ENCODE measurements around the gene KREMEN2.

KREMEN2 gene

DNA sequence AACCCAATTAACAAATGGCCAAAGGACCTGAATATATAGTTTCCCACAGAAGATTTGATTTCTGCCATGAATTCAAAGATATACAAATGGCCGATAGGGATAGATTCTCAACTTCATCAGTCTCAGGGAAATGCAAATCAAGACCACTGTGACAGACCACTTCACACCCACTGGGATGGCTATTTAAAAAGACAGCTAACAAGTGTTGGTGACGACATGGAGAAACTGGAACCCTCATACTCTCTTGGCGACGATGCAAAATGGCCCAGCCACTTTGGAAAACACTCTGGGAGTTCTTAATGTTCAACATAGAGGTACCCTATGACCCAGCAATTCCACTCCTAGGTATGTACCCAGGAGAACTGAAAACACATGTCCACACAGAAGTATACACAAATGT is 17.4 kb upstream of the KREMEN2 start:
- TF ChIP-seq, protein P1, sequence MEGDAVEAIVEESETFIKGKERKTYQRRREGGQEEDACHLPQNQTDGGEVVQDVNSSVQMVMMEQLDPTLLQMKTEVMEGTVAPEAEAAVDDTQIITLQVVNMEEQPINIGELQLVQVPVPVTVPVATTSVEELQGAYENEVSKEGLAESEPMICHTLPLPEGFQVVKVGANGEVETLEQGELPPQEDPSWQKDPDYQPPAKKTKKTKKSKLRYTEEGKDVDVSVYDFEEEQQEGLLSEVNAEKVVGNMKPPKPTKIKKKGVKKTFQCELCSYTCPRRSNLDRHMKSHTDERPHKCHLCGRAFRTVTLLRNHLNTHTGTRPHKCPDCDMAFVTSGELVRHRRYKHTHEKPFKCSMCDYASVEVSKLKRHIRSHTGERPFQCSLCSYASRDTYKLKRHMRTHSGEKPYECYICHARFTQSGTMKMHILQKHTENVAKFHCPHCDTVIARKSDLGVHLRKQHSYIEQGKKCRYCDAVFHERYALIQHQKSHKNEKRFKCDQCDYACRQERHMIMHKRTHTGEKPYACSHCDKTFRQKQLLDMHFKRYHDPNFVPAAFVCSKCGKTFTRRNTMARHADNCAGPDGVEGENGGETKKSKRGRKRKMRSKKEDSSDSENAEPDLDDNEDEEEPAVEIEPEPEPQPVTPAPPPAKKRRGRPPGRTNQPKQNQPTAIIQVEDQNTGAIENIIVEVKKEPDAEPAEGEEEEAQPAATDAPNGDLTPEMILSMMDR (IDR thresholded peaks at IDR 0.05; ENCODE audit: borderline replicate concordance, insufficient read depth, low read depth, low read length) = no peak
- H3K4me3 ChIP-seq (ENCODE audit: low read depth, low read length) = no peak overlapping the region

GRCh38 chr16:2948807-2949704 is 15.0 kb upstream of the KREMEN2 start:
- TF ChIP-seq, protein P1 (IDR thresholded peaks at IDR 0.05; ENCODE audit: borderline replicate concordance, insufficient read depth, low read depth, low read length) = no peak
- H3K4me3 ChIP-seq (ENCODE audit: low read depth, low read length) = no peak overlapping the region

DNA sequence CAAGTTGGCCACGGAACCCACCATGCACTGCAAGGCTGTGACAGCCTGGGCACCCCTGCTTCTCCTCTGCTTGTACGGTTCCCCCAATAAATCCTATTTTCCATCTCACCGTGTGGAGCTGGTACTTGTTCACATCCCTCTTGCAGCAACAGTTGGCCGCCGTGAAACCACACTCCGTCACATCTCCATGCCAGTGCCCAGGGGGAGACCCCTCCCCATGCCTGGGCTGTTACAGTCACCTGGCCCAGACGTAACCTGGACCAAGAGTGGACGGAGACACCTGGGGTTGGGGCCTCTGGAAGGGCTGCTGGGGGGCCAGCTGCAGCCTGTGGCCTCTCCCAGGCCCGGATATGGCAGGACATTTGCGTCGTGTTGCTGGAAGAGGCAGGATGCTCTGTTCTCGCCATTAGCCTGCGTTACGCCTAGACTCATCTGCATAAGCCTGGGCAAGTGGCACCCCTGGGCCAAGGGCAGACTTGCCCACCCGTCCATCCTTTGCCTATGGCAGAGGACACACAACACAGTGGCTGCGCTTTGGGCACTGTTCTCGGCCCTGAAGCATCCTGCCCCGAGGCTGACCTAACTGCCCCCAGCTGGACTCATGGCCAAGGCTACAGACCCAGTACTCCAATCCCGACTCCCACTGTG is 14.2 kb upstream of the KREMEN2 start:
- TF ChIP-seq, protein P1 (IDR thresholded peaks at IDR 0.05; ENCODE audit: borderline replicate concordance, insufficient read depth, low read depth, low read length) = no peak
- H3K4me3 ChIP-seq (ENCODE audit: low read depth, low read length) = no peak overlapping the region

- no peak overlapping the region for H3K4me3 ChIP-seq (ENCODE audit: low read depth, low read length)
- TF ChIP-seq, protein P1 (IDR thresholded peaks at IDR 0.05; ENCODE audit: borderline replicate concordance, insufficient read depth, low read depth, low read length) = no peak
These were observed 13.7 kb upstream of the KREMEN2 start for GRCh38 chr16:2950353-2950724.

GRCh38 chr16:2950773-2951172 is 13.3 kb upstream of the KREMEN2 start:
- TF ChIP-seq, protein P1 (IDR thresholded peaks at IDR 0.05; ENCODE audit: borderline replicate concordance, insufficient read depth, low read depth, low read length) = no peak
- no peak overlapping the region for H3K4me3 ChIP-seq (ENCODE audit: low read depth, low read length)

GRCh38 chr16:2952679-2953078 is 11.4 kb upstream of the KREMEN2 start:
- no peak overlapping the region for H3K4me3 ChIP-seq (ENCODE audit: low read depth, low read length)
- TF ChIP-seq, protein P1 (IDR thresholded peaks at IDR 0.05; ENCODE audit: borderline replicate concordance, insufficient read depth, low read depth, low read length) = no peak

All from GM12875 (cell line).